Occipital lobe (tissue), 3 donors: ENCODE data around the gene PRPF40B. TPM values are rescaled to one million over a fixed set of nuclear protein-coding genes. Genes with fewer than 3 reads are reported as not detected.

Source experiments
- DNase-seq: peaks from one replicate; lab custom pipeline; 2025; lab: John Stamatoyannopoulos, UW
- small RNA-seq: library from RNA; depleted of rRNA; stranded (forward); fragments of <200 nt; gene quantifications from one replicate; pipeline ENCODE3, GENCODE V24; 2014
- total RNA-seq: library from RNA; depleted of rRNA; stranded (reverse); fragments of >200 nt; gene quantifications from one replicate; pipeline ENCODE4 v1.2.3, GENCODE V29; 2014

The PRPF40B gene
- total RNA-seq, 1 donor from 2014 or later = 15.0 TPM

- DNase-seq = no peak
These were observed 60.4 kb downstream of the PRPF40B start for GRCh38 chr12:49683599-49684309.

- no peak for DNase-seq
These were observed 61.0 kb downstream of the PRPF40B start for GRCh38 chr12:49684310-49684854.

DNA sequence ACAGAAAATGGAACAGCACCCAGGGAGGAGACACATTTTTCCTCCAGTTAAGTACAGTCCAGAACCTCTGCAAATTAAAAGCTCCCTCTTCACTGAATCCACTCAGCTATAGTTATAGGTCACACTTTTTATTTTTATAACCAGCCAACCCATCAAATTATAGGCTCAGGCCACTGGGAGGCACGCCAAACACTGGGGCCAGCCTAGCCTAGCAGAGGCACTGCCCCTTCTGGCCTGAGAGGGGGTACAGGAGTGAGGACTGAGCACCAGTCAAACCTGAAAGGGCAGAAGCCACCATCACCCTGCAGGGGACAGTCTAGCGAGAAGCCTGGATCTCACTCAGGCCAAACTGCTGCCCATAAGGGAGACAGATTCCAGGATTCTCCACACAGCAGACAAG, 64.6 kb downstream of the PRPF40B start:
- DNase-seq = no peak

DNA sequence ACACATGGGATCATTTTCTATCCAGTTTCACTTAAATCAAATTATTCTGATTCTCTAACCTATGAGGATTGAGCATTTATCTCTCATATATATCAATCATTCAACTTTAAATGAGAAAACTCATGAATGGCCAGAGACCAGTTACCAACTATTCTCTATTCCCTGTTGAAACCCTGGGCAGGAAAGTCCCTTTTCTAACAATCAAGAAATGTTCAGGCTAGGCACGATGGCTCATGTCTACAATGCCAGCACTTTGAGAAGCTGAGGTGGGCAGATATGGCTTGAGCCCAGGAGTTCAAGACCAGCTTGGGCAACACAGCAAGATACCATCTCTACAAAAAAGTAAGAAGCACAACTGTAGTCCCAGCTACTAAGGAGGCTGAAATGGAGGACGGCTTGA, 65.9 kb downstream of the PRPF40B start:
- DNase-seq = no peak

GRCh38 chr12:49689785-49690184, 66.4 kb downstream of the PRPF40B start:
- no peak for DNase-seq

DNA sequence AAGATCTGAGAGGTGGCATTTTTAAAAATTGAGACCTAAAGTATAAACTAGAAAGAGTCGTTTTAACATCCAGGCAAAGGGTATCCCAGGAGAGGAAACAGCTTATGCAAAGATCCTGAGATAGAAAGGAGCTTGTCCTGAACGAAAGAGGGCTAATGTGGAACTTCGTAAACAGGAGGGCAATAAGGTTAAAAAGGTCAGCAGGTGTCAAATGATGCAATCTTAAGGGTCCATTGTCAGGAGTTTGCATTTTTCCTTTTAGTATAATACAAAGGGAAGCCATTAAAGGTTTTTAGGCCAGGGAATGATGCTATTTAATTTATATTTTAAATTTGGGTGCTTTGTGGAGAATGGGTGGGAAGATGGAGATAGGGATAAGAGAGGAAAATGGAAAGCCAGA, 69.5 kb downstream of the PRPF40B start:
- DNase-seq = no peak

DNA sequence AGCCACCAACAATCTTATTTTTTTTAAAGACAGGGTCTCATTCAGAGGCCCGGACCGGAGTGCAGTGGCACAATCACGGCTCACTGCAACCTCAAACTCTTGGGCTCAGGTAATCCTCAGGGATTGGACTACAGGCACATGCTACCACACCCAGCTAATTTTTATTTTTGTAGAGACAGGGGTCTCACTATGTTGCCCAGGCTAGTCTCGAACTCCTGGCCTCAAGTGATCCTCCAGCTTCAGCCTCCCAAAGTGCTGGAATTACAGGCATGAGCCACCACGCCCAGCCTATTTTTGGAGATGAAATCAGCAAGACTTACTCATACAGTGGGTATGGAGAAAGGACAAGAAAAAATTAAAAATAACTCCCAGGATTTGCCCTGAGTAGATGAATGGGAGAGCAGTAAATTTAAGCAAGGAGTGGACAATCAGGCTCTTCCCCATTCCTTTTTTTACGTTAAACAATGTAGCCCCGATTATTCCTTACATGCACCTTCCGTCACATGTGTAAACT, 70.6 kb downstream of the PRPF40B start:
- DNase-seq = no peak

Small RNAs within 50 kb of the gene (small RNA-seq; reads per million reads assigned to genes)
- gene HIGD1AP9 (not detected), gene POLR2KP1 (not detected), gene RNU6-834P (not detected)

Other genes with a start within 250 kb of the PRPF40B start
- 7.5 TPM for gene KCNH3, start 84.5 kb upstream of the PRPF40B start, total RNA-seq
- gene MCRS1, start 55.4 kb upstream of the PRPF40B start, total RNA-seq = 29.9 TPM
- not detected for gene FAM186B, start 17.9 kb upstream of the PRPF40B start, total RNA-seq
- gene FMNL3, start 83.8 kb downstream of the PRPF40B start, total RNA-seq = 12.0 TPM
- 256 TPM for gene TMBIM6, start 118.0 kb downstream of the PRPF40B start, total RNA-seq
- 10.3 TPM for gene NCKAP5L, start 204.9 kb downstream of the PRPF40B start, total RNA-seq
- 7.2 TPM for gene BCDIN3D, start 219.5 kb downstream of the PRPF40B start, total RNA-seq